ENCODE measurements around the gene LAMTOR2. TPM values are rescaled to one million over a fixed set of nuclear protein-coding genes. Genes with fewer than 3 reads are reported as not detected.

LAMTOR2 gene
- total and polyA plus RNA-seq, 9 of the 15 experiments (the other 6 are each of a cell fraction or from before 2014, with no cell fraction given): 39.0 to 161 (median 74.6) TPM

- CTCF ChIA-PET (ENCODE audit: low intra/inter-chr PET ratio): no interaction called here
- TF ChIP-seq ZNF436 (CRISPR knock-in tag; IDR thresholded peaks at IDR 0.05): no peak
- TF ChIP-seq ZNF143 (CRISPR knock-in tag; IDR thresholded peaks at IDR 0.05): no peak
- no peak for TF ChIP-seq CBX2 (IDR thresholded peaks at IDR 0.05; ENCODE audit: insufficient read depth, low read length, poor library complexity, severe bottlenecking)
- no peak for TF ChIP-seq MYBL2 (IDR thresholded peaks at IDR 0.05; ENCODE audit: low read depth)
- no peak for TF ChIP-seq MYBL2 (CRISPR knock-in tag; IDR thresholded peaks at IDR 0.05; ENCODE audit: borderline replicate concordance)
- TF ChIP-seq BRD4 (IDR thresholded peaks at IDR 0.05): no peak
- no peak for TF ChIP-seq SNAPC5 (CRISPR knock-in tag; IDR thresholded peaks at IDR 0.05)
- no peak for TF ChIP-seq ZNF133 (CRISPR knock-in tag; IDR thresholded peaks at IDR 0.05)
- no peak for TF ChIP-seq RERE (CRISPR knock-in tag; IDR thresholded peaks at IDR 0.05; ENCODE audit: borderline replicate concordance)
- no peak for TF ChIP-seq THRB (CRISPR knock-in tag; conservative IDR thresholded peaks at IDR 0.05)
- no peak for TF ChIP-seq ZFPM2 (CRISPR knock-in tag; IDR thresholded peaks at IDR 0.05)
- TF ChIP-seq RHOXF2B (CRISPR knock-in tag; conservative IDR thresholded peaks at IDR 0.05): no peak
- TF ChIP-seq EP300 (IDR thresholded peaks at IDR 0.05; ENCODE audit: low read length): no peak
Observed at GRCh38 chr1:156012051-156012817, 42.3 kb upstream of the LAMTOR2 start.

More at GRCh38 chr1:156012051-156012817, 42.3 kb upstream of the LAMTOR2 start:
- H3K79me2 ChIP-seq (ENCODE audit: control insufficient read depth, insufficient read depth, low read length): no peaks in the 10 kb centered on the region
- DNase-seq (ENCODE audit: extremely low read depth in 1 of 4, low spot score in 3 of 4) (no peak), FAIRE-seq (no peak), ATAC-seq (no peak)
- H3K4me2 ChIP-seq (ENCODE audit: insufficient read depth, low read length): no peak overlapping the region
- no peaks in the 10 kb centered on the region for H3K9me1 ChIP-seq (ENCODE audit: control insufficient read depth, insufficient read depth, low read length)
- 91% methylated on average over 4 of the region's 4 CpGs for WGBS (ENCODE audit: insufficient coverage, low coverage, missing lambda C conversion rate)
- no TSS peak for BruUV-seq (replicated peaks)
- peaks cover 79% of the 10 kb centered on the region for H3K36me3 ChIP-seq (ENCODE audit: control insufficient read depth, insufficient read depth, low read length)
- H3K4me1 ChIP-seq (replicated peaks in 1 of 2; ENCODE audit: control insufficient read depth in 2 of 2, insufficient read depth in 2 of 2, low read length in 2 of 2): no peaks in the 10 kb centered on the region
- H3K9ac ChIP-seq (ENCODE audit: insufficient read depth in 1 of 2, low read depth in 2 of 2, low read length in 2 of 2): no peak overlapping the region
- no peak overlapping the region for H3K4me3 ChIP-seq
- no peaks in the 10 kb centered on the region for H4K20me1 ChIP-seq (replicated peaks; ENCODE audit: control insufficient read depth, insufficient read depth, low read length)
- H2AFZ ChIP-seq (ENCODE audit: low read depth, low read length): no peak overlapping the region
- in situ Hi-C loops (cut with MboI): no loop called here
- H3K9me3 ChIP-seq (replicated peaks; ENCODE audit: control insufficient read depth, insufficient read depth, low read depth, low read length): no peaks in the 10 kb centered on the region
- no peak overlapping the region for H3K27ac ChIP-seq (ENCODE audit: extremely low read depth, low read depth, low read length)
- H3K27me3 ChIP-seq (ENCODE audit: control insufficient read depth in 2 of 2, insufficient read depth in 2 of 2, low read length in 2 of 2): no peaks in the 10 kb centered on the region
- intact Hi-C loops (cut with micrococcal nuclease): no loop called here
- POLR2A ChIA-PET: no interaction called here
